HG02852 (cell line): Measurements from ENCODE around the gene RCOR3.

Experiments used
- ATAC-seq: cut with Tn5 transposase; IDR thresholded peaks from one replicate; pipeline ENCODE4 v1.9.1; 2021; ENCODE audit warnings: mild to moderate bottlenecking, moderate library complexity; ENCODE audit not compliant: unreplicated experiment

The RCOR3 gene

DNA sequence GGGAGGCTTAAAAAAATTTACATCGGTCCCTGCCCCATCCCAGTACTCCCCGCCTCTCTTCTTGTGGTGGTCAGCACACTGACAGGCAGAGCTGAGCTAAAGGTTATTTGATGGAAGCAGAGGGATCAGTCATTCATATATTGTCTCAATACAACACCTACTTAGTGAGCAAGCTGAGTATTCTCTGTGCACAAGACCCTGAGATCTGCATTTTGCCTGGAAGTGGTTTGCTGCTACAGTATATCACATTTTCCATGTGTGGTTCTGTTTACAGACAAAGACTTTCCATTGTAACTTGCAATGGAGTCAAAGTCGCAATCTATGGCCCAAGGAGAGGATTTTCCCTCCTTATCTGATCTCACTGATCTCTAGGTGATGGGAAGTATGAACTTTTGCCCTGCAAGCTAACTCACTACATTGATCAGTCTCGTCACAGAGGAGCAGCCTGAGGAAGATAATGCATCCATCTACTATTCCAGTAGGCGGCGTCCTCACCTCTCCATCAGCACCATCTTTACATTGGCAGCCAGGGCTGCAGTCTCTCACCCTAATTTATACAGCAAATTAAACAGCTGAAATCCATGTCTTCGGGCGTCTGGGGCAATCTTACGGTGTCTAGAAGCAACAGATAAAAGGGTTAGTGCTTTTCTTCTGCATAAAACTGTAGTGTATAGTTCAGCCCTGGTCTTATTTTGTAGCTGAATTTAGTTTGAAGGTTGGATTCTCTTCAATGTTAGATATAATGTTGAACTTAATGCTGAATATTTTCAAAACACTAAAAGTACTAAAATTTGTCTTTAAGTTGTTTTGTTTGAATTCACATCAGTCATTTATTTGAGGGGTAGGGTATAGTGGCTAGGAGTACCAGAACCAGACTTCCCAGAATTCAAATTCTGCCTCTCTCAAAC is 64.2 kb downstream of the RCOR3 start:
- peak; percentile 44 for ATAC-seq

- ATAC-seq: no peak
These were observed 66.0 kb downstream of the RCOR3 start for GRCh38 chr1:211324992-211325775.

DNA sequence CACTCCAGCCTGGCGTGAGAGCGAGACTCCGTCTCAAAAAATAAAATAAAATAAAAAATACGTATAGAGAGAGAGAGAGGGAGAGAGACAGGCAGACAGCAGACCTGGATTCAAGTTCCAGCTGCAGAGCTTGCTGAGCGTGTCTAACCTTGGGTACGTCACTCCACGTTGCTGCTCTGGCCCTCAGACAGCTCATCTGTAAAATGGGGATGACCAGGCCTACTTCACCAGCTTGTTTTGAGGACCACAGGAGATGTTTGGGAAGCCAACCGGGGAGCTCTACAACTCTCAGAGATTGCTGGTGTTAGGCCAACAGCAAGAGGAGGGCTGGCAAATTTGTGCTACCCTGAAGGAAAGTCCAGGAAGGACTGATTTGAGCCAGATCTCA is 67.0 kb downstream of the RCOR3 start:
- no peak for ATAC-seq

DNA sequence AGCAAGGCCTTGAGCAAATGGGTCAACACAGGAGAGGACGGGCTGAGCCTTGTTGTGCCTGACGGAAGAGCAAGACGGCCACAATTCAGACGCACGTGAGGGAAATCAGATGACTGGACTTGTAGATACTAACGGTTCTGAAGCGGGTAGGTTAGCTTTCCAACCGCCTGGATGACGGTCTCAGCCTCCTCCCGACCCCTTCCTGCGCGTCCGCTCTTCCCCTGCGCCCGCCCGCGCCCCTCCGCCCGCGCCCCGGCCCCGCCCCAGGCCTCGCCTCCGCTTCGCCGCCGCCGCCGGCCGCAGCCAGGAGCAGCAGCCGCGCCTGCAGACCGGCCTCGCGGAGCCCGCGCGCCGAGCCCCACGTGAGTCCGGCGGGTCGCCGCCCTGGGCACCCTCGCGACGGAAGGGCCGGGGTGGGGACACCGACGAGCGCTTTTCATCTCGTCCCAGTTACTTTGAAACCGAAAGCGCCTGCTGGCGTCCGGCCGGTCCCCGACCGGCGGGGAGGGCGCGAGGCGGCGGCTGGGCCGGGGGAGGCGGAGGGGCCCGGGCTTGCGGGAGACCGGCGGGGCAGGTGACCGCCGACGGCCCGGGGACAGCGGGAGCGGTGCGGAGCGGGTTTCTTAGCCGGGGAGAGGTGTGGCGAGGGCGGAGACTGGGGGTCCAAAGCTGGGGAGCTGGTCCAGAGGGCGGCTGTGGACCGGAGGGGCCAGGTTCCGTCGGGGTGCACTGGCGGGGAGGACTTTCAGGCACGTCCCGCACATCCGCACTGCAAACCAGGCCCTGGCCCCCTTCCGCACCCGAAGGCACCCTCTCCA is 67.6 kb downstream of the RCOR3 start, which contains the start of gene TRAF5:
Gene TRAF5 (plus strand): TSS at position 306 of the 818 bp plus-strand sequence. CDS start 26,407 bp downstream, outside the sequence.
- ATAC-seq: peak; percentile 30

- ATAC-seq: peak; percentile 33
These were observed 68.3 kb downstream of the RCOR3 start for GRCh38 chr1:211327346-211327921.

DNA sequence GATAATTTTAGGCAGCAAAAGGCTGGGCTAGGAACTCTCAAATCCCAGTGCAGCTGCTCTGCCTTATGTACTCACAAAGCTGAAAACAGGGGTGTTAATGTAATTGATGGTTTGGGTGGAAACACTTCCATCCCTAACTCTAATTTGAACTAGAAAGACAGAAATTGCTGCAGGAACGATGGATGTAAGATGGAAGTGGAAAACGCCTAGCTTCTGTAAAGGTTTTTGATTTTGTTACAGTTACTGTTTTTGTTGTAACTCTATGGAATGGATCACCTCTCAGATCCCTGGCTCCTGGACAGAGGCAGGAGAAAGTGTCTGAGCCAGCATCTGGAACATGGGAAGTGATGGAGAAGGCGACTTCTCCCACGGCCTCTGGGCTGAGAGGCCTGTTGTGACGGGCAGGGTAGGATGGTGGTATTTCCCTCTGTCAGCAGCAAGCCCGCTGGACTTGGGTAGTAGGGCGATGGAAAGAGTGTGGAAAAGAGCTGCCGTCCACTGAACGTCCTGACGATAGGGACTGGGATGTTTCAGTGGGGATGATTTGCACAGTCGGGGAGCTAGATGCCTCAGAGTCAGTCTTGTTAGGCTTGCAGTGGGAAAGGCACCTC is 69.0 kb downstream of the RCOR3 start:
- no peak for ATAC-seq

- ATAC-seq: no peak
These were observed 69.8 kb downstream of the RCOR3 start for GRCh38 chr1:211328866-211329475.

DNA sequence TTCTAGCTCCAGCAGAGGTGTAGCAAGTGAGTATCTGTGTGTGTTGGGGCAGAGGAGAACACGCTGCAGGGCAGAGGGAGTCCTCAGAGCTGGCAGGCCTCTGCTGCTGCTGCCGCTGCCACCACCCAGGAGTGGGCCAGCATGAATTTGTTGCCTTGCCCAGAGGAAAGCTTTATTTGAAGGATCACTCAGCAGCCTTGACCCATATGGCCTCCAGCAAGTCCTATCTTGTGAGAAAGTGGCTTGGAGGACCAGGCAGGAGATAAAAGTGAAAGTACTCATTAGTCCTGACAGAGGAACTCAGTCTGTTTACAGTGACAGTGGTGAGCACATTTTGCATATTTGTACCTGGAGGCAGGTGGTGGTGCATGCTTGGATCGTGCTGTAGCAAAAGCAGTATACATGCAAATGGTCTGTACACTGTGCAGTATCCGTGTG is 70.6 kb downstream of the RCOR3 start:
- peak; percentile 56 for ATAC-seq

- ATAC-seq: no peak
These were observed 71.2 kb downstream of the RCOR3 start for GRCh38 chr1:211330282-211330936.

- no peak for ATAC-seq
These were observed 72.0 kb downstream of the RCOR3 start for GRCh38 chr1:211331011-211331709.

DNA sequence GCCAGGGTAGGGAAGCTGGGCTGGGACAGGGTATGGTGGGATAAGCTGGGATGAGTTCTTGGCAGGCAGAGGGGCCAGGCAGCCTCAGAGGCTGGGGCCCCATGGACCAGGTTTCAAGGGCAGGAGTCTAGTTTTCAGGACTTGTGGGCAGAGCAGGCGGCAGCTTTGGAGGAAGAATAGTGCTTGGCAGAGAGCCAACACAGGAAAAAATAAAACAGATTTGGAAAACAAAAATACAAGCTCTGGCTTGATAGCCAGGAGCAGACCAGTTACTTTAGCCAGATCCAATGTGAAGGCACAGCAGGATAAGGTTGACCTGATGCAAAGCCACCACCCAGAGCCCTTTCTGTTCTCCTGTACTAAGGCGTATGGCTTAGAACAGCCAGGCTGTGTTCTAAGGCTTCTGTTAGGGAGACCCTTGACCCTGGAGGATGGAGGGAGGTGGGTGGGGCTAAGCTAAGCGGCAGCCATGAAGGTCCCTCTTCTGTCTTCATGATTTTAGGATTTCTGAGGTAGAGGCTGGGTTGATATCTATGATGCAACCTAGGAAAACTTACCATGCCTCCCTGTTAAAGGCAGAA is 73.0 kb downstream of the RCOR3 start:
- no peak for ATAC-seq

- no peak for ATAC-seq
These were observed 73.7 kb downstream of the RCOR3 start for GRCh38 chr1:211332830-211333229.

GRCh38 chr1:211333906-211334305 is 74.7 kb downstream of the RCOR3 start:
- ATAC-seq: no peak

DNA sequence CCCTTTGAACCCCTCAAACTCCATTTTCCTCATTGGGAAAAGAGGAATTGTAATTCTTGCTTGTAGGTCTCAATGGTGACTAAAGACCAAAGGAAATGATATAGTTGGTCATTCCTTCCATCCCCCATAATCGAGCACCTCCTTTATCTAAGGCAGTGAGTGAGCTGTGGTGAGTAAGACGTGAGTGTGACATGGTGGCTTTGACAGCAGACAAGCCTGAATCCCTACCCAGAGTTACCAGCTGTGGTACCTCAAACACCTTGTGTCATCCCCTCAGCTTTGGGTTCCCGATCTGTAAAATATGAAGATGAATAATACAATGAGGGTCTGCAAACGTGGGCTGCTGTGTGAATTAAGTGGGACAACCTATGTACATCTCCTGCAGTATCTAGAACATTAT is 75.8 kb downstream of the RCOR3 start:
- ATAC-seq: no peak

- peak; percentile 85 for ATAC-seq
These were observed 76.5 kb downstream of the RCOR3 start for GRCh38 chr1:211335522-211336157.

DNA sequence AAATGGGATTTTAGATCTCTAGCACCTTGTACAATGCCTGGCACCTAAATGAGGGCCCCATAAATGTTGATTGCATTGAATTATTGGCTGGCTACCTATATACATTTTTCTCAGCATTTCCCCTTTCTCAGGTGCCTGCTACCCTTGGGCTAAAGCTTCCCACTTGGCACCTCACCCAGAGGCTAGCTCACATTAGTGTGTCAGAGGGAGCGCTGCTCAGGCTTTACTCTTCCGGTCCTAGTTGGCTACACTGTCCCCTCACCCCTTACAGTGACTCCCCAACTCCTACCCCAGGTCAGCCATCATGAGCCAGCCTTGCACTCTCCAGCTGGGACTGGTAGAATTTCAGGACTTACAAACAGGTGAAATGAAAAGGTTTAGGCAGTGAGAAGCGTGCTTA is 77.0 kb downstream of the RCOR3 start:
- no peak for ATAC-seq

- ATAC-seq: no peak
These were observed 77.6 kb downstream of the RCOR3 start for GRCh38 chr1:211336775-211337174.
